Neural progenitor cell (in vitro differentiated cells): ENCODE results near the gene DHX29.

Experiments
- CTCF ChIP-seq: fragments of 200-600 bp; sonication (generic); IDR thresholded peaks from 2 replicates; pipeline ENCODE4 v1.5.1; 2017; ENCODE audit warnings: antibody characterized with exemption, mild to moderate bottlenecking
- EZH2 ChIP-seq: fragments of 200-600 bp; sonication (generic); IDR thresholded peaks from 2 replicates; pipeline ENCODE4 v1.6.1; 2017; ENCODE audit warnings: antibody characterized with exemption, mild to moderate bottlenecking, moderate library complexity
- EZH2phosphoT487 ChIP-seq: fragments of 200-600 bp; sonication (generic); IDR thresholded peaks from 2 replicates; pipeline ENCODE4 v1.6.1; 2017; ENCODE audit warnings: antibody characterized with exemption

- TF ChIP-seq EZH2 (peak; percentile 98), CTCF (no peak), EZH2phosphoT487 (peak; percentile 98)
Measured at GRCh38 chr5:55222985-55223811, 84.3 kb downstream of the DHX29 start.
